IPS-18a (cell line): ENCODE data around the gene ZNF460.

ENCODE experiments used
- H3K27ac ChIP-seq: one replicate; pipeline ENCODE4 v1.5.1; 2013; ENCODE audit warnings: low read length
- H3K27me3 ChIP-seq: one replicate; pipeline ENCODE4 v1.6.1; 2013; ENCODE audit warnings: mild to moderate bottlenecking, low read length; ENCODE audit not compliant: control insufficient read depth, insufficient read depth
- H3K36me3 ChIP-seq: one replicate; pipeline ENCODE4 v1.6.1; 2013; ENCODE audit warnings: low read depth, low read length; ENCODE audit not compliant: control insufficient read depth
- H3K4me1 ChIP-seq: one replicate; pipeline ENCODE4 v1.6.1; 2013; ENCODE audit warnings: low read depth, low read length; ENCODE audit not compliant: control insufficient read depth
- H3K4me3 ChIP-seq: one replicate; pipeline ENCODE4 v1.5.1; 2013; ENCODE audit warnings: low read length
- H3K9ac ChIP-seq: one replicate; pipeline ENCODE4 v1.6.1; 2013; ENCODE audit warnings: mild to moderate bottlenecking, low read length, moderate library complexity
- H3K9me3 ChIP-seq: one replicate; pipeline ENCODE4 v1.6.1; 2013; ENCODE audit warnings: low read depth, low read length; ENCODE audit not compliant: control insufficient read depth

ZNF460 gene

GRCh38 chr19:57280962-57281400, 696 bp downstream of the ZNF460 start:
- Histone ChIP-seq H3K4me3 (peak overlapping the region; percentile 100), H3K27me3 (no peaks in the 10 kb centered on the region), H3K36me3 (peaks cover 31% of the 10 kb centered on the region), H3K9me3 (no peaks in the 10 kb centered on the region), H3K27ac (peak overlapping the region; percentile 61), H3K4me1 (peaks cover 10% of the 10 kb centered on the region), H3K9ac (peak overlapping the region; percentile 100)

DNA sequence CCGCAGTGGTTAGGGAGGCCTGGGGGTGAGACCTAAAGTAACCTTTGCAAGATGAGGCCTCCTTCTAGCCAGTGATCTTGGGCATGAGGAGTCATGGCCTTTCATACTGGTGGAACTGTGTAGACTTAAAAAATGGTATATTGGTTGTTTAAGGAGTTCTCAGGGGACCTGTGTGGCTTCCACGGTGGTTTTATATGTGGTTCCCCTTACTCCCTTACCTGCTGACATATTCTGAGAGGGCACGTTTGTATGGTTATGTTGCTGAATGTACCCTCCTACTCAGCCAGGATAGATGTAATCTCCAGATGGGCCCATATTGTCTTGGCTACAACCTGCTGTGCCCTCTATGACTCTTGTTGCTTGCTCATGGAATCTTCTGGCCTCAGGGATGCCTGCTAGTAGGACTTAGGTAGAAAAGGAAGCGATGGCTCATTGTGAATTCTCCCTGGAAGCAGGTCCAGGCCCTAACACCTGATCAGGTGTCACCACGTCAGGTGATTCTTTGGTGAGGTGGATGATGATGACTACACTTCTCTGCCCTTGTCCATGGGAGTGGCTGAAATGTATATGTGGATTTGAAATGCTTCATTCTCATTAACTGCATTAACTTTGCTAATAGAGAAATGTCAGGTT, 1.8 kb downstream of the ZNF460 start:
- Histone ChIP-seq H3K27ac (no peak overlapping the region), H3K9ac (no peak overlapping the region), H3K36me3 (peaks cover 42% of the 10 kb centered on the region)

GRCh38 chr19:57288373-57288772, 8.1 kb downstream of the ZNF460 start:
- no peak overlapping the region for H3K27ac ChIP-seq
- H3K9ac ChIP-seq = no peak overlapping the region
- H3K27me3 ChIP-seq = no peaks in the 10 kb centered on the region
- H3K4me3 ChIP-seq = no peak overlapping the region
- no peaks in the 10 kb centered on the region for H3K9me3 ChIP-seq
- H3K36me3 ChIP-seq = peaks cover 84% of the 10 kb centered on the region
- no peaks in the 10 kb centered on the region for H3K4me1 ChIP-seq

More for the DNA sequence above, 1.8 kb downstream of the ZNF460 start:
- Histone ChIP-seq H3K9me3 (no peaks in the 10 kb centered on the region), H3K4me3 (peak overlapping the region; percentile 100), H3K4me1 (peaks cover 10% of the 10 kb centered on the region), H3K27me3 (no peaks in the 10 kb centered on the region)

GRCh38 chr19:57290970-57291369, 10.7 kb downstream of the ZNF460 start:
- Histone ChIP-seq H3K9me3 (no peaks in the 10 kb centered on the region), H3K27me3 (no peaks in the 10 kb centered on the region), H3K36me3 (peaks cover 77% of the 10 kb centered on the region), H3K4me1 (no peaks in the 10 kb centered on the region), H3K27ac (no peak overlapping the region), H3K9ac (no peak overlapping the region), H3K4me3 (no peak overlapping the region)

GRCh38 chr19:57292547-57292946, 12.3 kb downstream of the ZNF460 start:
- Histone ChIP-seq H3K9me3 (no peaks in the 10 kb centered on the region), H3K36me3 (peaks cover 63% of the 10 kb centered on the region), H3K27me3 (no peaks in the 10 kb centered on the region), H3K4me3 (no peak overlapping the region), H3K27ac (no peak overlapping the region), H3K9ac (no peak overlapping the region), H3K4me1 (no peaks in the 10 kb centered on the region)

DNA sequence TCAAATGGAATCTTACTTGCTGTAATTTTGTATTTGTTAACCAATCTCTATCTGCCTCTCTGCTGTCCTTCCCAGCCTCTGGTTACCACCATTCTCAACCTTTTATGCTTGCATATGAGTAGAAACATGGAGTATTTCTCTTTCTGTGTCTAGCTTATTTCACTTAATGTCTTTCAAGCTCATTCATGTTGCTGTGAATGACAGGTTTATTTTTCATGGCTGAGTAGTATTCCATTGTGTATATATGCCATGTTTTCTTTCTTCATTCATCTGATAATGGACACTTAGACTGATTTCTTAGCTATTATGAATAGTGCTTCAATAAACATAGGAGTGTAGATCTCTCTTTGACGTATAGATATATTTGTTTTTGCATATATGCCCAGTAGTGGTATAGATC, 13.4 kb downstream of the ZNF460 start:
- Histone ChIP-seq H3K4me1 (no peaks in the 10 kb centered on the region), H3K4me3 (no peak overlapping the region), H3K27ac (no peak overlapping the region), H3K9ac (no peak overlapping the region), H3K9me3 (no peaks in the 10 kb centered on the region), H3K36me3 (peaks cover 56% of the 10 kb centered on the region), H3K27me3 (no peaks in the 10 kb centered on the region)

- Histone ChIP-seq H3K9me3 (no peaks in the 10 kb centered on the region), H3K4me3 (no peak overlapping the region), H3K27me3 (no peaks in the 10 kb centered on the region), H3K4me1 (no peaks in the 10 kb centered on the region), H3K9ac (no peak overlapping the region), H3K27ac (no peak overlapping the region), H3K36me3 (peaks cover 9% of the 10 kb centered on the region)
Measured at GRCh38 chr19:57302020-57302465, 21.8 kb downstream of the ZNF460 start.

GRCh38 chr19:57302727-57303401, 22.6 kb downstream of the ZNF460 start:
- no peak overlapping the region for H3K27ac ChIP-seq
- no peaks in the 10 kb centered on the region for H3K27me3 ChIP-seq
- H3K9ac ChIP-seq = no peak overlapping the region
- H3K4me1 ChIP-seq = no peaks in the 10 kb centered on the region
- H3K4me3 ChIP-seq = no peak overlapping the region
- H3K36me3 ChIP-seq = peaks cover 5% of the 10 kb centered on the region
- H3K9me3 ChIP-seq = no peaks in the 10 kb centered on the region

GRCh38 chr19:57305056-57305455, 24.8 kb downstream of the ZNF460 start:
- Histone ChIP-seq H3K36me3 (peaks cover 4% of the 10 kb centered on the region), H3K9ac (no peak overlapping the region), H3K4me1 (no peaks in the 10 kb centered on the region), H3K4me3 (no peak overlapping the region), H3K27ac (no peak overlapping the region), H3K9me3 (no peaks in the 10 kb centered on the region), H3K27me3 (no peaks in the 10 kb centered on the region)

- H3K27me3 ChIP-seq = peaks cover 2% of the 10 kb centered on the region
- H3K27ac ChIP-seq = no peak overlapping the region
- no peak overlapping the region for H3K4me3 ChIP-seq
- H3K36me3 ChIP-seq = no peaks in the 10 kb centered on the region
- H3K9me3 ChIP-seq = no peaks in the 10 kb centered on the region
- no peak overlapping the region for H3K9ac ChIP-seq
- H3K4me1 ChIP-seq = no peaks in the 10 kb centered on the region
Measured at GRCh38 chr19:57308514-57308913, 28.2 kb downstream of the ZNF460 start.

- Histone ChIP-seq H3K4me3 (no peak overlapping the region), H3K9me3 (no peaks in the 10 kb centered on the region), H3K36me3 (no peaks in the 10 kb centered on the region), H3K4me1 (no peaks in the 10 kb centered on the region), H3K27me3 (peaks cover 24% of the 10 kb centered on the region), H3K27ac (no peak overlapping the region), H3K9ac (no peak overlapping the region)
Measured at GRCh38 chr19:57310792-57311191, 30.5 kb downstream of the ZNF460 start.

DNA sequence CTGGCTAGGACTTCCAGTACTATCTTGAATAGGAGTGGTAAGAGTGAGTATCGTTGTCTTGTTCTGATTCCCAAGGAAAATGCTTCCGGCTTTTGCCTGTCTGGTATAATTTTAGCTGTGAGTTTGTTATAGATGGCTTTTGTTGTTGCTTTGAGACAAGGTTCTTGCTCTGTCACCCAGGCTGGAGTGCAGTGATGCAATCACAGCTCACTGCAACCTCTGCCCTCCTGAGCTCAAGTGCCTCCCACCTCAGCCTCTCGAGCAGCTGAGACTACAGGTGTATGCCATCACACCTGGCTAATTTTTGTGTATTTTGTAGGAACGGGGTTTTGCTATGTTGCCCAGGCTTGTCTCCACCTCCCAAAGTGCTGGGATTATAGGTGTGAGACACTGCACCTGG, 33.9 kb downstream of the ZNF460 start:
- H3K27ac ChIP-seq = no peak overlapping the region
- peaks cover 34% of the 10 kb centered on the region for H3K27me3 ChIP-seq
- H3K4me1 ChIP-seq = peaks cover 3% of the 10 kb centered on the region
- no peak overlapping the region for H3K9ac ChIP-seq
- no peaks in the 10 kb centered on the region for H3K36me3 ChIP-seq
- H3K4me3 ChIP-seq = no peak overlapping the region
- H3K9me3 ChIP-seq = no peaks in the 10 kb centered on the region
